ENCODE measurements around the gene NRARP. TPM values are rescaled to one million over a fixed set of nuclear protein-coding genes. Genes with fewer than 3 reads are reported as not detected.

NRARP gene
- polyA plus RNA-seq, 4 donors, result 5.7 to 8.5 (median 8.2) TPM

Other genes starting within 250 kb of the NRARP start
- gene ENTPD2, start 248.2 kb downstream of the NRARP start, polyA plus RNA-seq (ENCODE audit: insufficient read length in 4 of 4), result 1 to 10 TPM; 2.8 to 6.0 (median 5.1) TPM
- gene SAPCD2, start 231.7 kb downstream of the NRARP start, polyA plus RNA-seq (ENCODE audit: insufficient read length in 4 of 4), result 10 to 100 TPM in 1 of 4 donors, 1 to 10 TPM in 3; 5.5 to 10.0 (median 8.6) TPM
- gene UAP1L1, start 224.8 kb downstream of the NRARP start, polyA plus RNA-seq (ENCODE audit: insufficient read length in 4 of 4), result 1 to 10 TPM; 4.2 to 7.4 (median 5.9) TPM
- gene MAN1B1, start 215.3 kb downstream of the NRARP start, polyA plus RNA-seq (ENCODE audit: insufficient read length in 4 of 4), result 10 to 100 TPM; 46.5 to 70.7 (median 63.1) TPM
- gene DPP7, start 187.5 kb downstream of the NRARP start, polyA plus RNA-seq (ENCODE audit: insufficient read length in 4 of 4), result 10 to 100 TPM; 14.5 to 31.9 (median 25.1) TPM
- under 1 TPM in 3 of 4 donors, not detected in 1; 0.06 to 0.60 (median 0.20) TPM for gene GRIN1, start 163.1 kb downstream of the NRARP start, polyA plus RNA-seq (ENCODE audit: insufficient read length in 4 of 4)
- gene LRRC26, start 132.2 kb downstream of the NRARP start, polyA plus RNA-seq (ENCODE audit: insufficient read length in 4 of 4), result under 1 TPM in 3 of 4 donors, not detected in 1; 0.12 to 0.29 (median 0.17) TPM
- gene TMEM210, start 130.2 kb downstream of the NRARP start, polyA plus RNA-seq (ENCODE audit: insufficient read length in 4 of 4), result under 1 TPM in 1 of 4 donors, not detected in 3; 0.16 TPM
- 10 to 100 TPM; 31.3 to 56.1 (median 44.4) TPM for gene ANAPC2, start 113.7 kb downstream of the NRARP start, polyA plus RNA-seq (ENCODE audit: insufficient read length in 4 of 4)
- gene SSNA1, start 113.6 kb downstream of the NRARP start, polyA plus RNA-seq (ENCODE audit: insufficient read length in 4 of 4), result 10 to 100 TPM; 44.5 to 78.1 (median 56.9) TPM
- 10 to 100 TPM; 12.8 to 15.4 (median 14.7) TPM for gene TPRN, start 101.5 kb downstream of the NRARP start, polyA plus RNA-seq (ENCODE audit: insufficient read length in 4 of 4)
- gene TMEM203, start 96.6 kb downstream of the NRARP start, polyA plus RNA-seq (ENCODE audit: insufficient read length in 4 of 4), result 10 to 100 TPM; 37.2 to 53.2 (median 43.5) TPM
- gene NDOR1, start 96.6 kb downstream of the NRARP start, polyA plus RNA-seq (ENCODE audit: insufficient read length in 4 of 4), result 10 to 100 TPM in 3 of 4 donors, 1 to 10 TPM in 1; 7.0 to 20.2 (median 14.5) TPM
- 10 to 100 TPM in 3 of 4 donors, 1 to 10 TPM in 1; 5.4 to 15.1 (median 13.1) TPM for gene RNF208, start 80.0 kb downstream of the NRARP start, polyA plus RNA-seq (ENCODE audit: insufficient read length in 4 of 4)
- gene CYSRT1, start 77.1 kb downstream of the NRARP start, polyA plus RNA-seq (ENCODE audit: insufficient read length in 4 of 4), result 10 to 100 TPM in 2 of 4 donors, 1 to 10 TPM in 2; 5.1 to 20.9 (median 12.5) TPM
- 10 to 100 TPM in 2 of 4 donors, 1 to 10 TPM in 2; 3.6 to 20.1 (median 12.5) TPM for gene RNF224, start 74.8 kb downstream of the NRARP start, polyA plus RNA-seq (ENCODE audit: insufficient read length in 4 of 4)
- 10 to 100 TPM in 2 of 4 donors, 1 to 10 TPM in 2; 4.4 to 15.4 (median 8.9) TPM for gene SLC34A3, start 71.4 kb downstream of the NRARP start, polyA plus RNA-seq (ENCODE audit: insufficient read length in 4 of 4)
- gene TUBB4B, start 61.0 kb downstream of the NRARP start, polyA plus RNA-seq (ENCODE audit: insufficient read length in 4 of 4), result 100 to 1,000 TPM; 324 to 444 (median 393) TPM
- 1 to 10 TPM; 1.0 to 3.5 (median 2.3) TPM for gene STPG3, start 51.0 kb downstream of the NRARP start, polyA plus RNA-seq (ENCODE audit: insufficient read length in 4 of 4)
- 10 to 100 TPM; 49.5 to 67.0 (median 56.4) TPM for gene NELFB, start 46.9 kb downstream of the NRARP start, polyA plus RNA-seq (ENCODE audit: insufficient read length in 4 of 4)
- gene TOR4A, start 24.5 kb downstream of the NRARP start, polyA plus RNA-seq (ENCODE audit: insufficient read length in 4 of 4), result 1 to 10 TPM; 3.9 to 8.5 (median 6.3) TPM
- gene EXD3, start 120.9 kb upstream of the NRARP start, polyA plus RNA-seq (ENCODE audit: insufficient read length in 4 of 4), result 10 to 100 TPM in 3 of 4 donors, 1 to 10 TPM in 1; 8.1 to 26.1 (median 19.7) TPM
- 10 to 100 TPM in 1 of 4 donors, 1 to 10 TPM in 3; 4.3 to 13.1 (median 9.1) TPM for gene NOXA1, start 121.1 kb upstream of the NRARP start, polyA plus RNA-seq (ENCODE audit: insufficient read length in 4 of 4)
- under 1 TPM; 0.35 to 0.74 (median 0.64) TPM for gene ENTPD8, start 139.1 kb upstream of the NRARP start, polyA plus RNA-seq (ENCODE audit: insufficient read length in 4 of 4)
- 10 to 100 TPM; 48.1 to 52.4 (median 49.4) TPM for gene NSMF, start 157.1 kb upstream of the NRARP start, polyA plus RNA-seq (ENCODE audit: insufficient read length in 4 of 4)
- 1 to 10 TPM; 1.4 to 3.9 (median 2.7) TPM for gene PNPLA7, start 248.1 kb upstream of the NRARP start, polyA plus RNA-seq (ENCODE audit: insufficient read length in 4 of 4)
- gene MRPL41, start 249.6 kb upstream of the NRARP start, polyA plus RNA-seq (ENCODE audit: insufficient read length in 4 of 4), result 10 to 100 TPM; 15.1 to 31.1 (median 25.3) TPM